Suppressor macrophage treated with lipopolysaccharide for 4 hours (primary cell): ENCODE results near the gene ZDHHC14.
"Not testable (repeated sequence)": the region's sequence is repeated elsewhere in the genome, so short reads cannot be mapped to it uniquely, and the experiment has no call there.

ENCODE experiments used
- DNase-seq: peaks from one replicate; pipeline ENCODE4 v3.0.0-alpha.2; 2020

The ZDHHC14 gene

GRCh38 chr6:157381631-157382621 is 936 bp downstream of the ZDHHC14 start:
- DNase-seq: peak; percentile 56

- no peak for DNase-seq
Measured at GRCh38 chr6:157382821-157383220, 1.8 kb downstream of the ZDHHC14 start.

GRCh38 chr6:157383471-157383870 is 2.5 kb downstream of the ZDHHC14 start:
- no peak for DNase-seq

GRCh38 chr6:157384962-157385361 is 4.0 kb downstream of the ZDHHC14 start:
- not testable (repeated sequence) for DNase-seq

- no peak for DNase-seq
Measured at GRCh38 chr6:157385482-157385881, 4.5 kb downstream of the ZDHHC14 start.

- DNase-seq: no peak
Measured at GRCh38 chr6:157386023-157386422, 5.0 kb downstream of the ZDHHC14 start.

- DNase-seq: no peak
Measured at GRCh38 chr6:157386454-157386853, 5.5 kb downstream of the ZDHHC14 start.

- DNase-seq: no peak
Measured at GRCh38 chr6:157388924-157389323, 7.9 kb downstream of the ZDHHC14 start.

GRCh38 chr6:157390273-157391060 is 9.5 kb downstream of the ZDHHC14 start:
- DNase-seq: no peak

GRCh38 chr6:157392927-157393668 is 12.1 kb downstream of the ZDHHC14 start:
- DNase-seq: no peak

- peak; percentile 54 for DNase-seq
Measured at GRCh38 chr6:157393669-157394327, 12.8 kb downstream of the ZDHHC14 start.

- DNase-seq: not testable (repeated sequence)
Measured at GRCh38 chr6:157395199-157395598, 14.2 kb downstream of the ZDHHC14 start.

- DNase-seq: no peak
Measured at GRCh38 chr6:157396026-157396425, 15.0 kb downstream of the ZDHHC14 start.

- DNase-seq: no peak
Measured at GRCh38 chr6:157397660-157398059, 16.7 kb downstream of the ZDHHC14 start.

GRCh38 chr6:157398151-157398550 is 17.2 kb downstream of the ZDHHC14 start:
- DNase-seq: no peak

- DNase-seq: no peak
Measured at GRCh38 chr6:157400676-157401075, 19.7 kb downstream of the ZDHHC14 start.

- DNase-seq: no peak
Measured at GRCh38 chr6:157401734-157402338, 20.8 kb downstream of the ZDHHC14 start.

- DNase-seq: no peak
Measured at GRCh38 chr6:157402996-157403685, 22.2 kb downstream of the ZDHHC14 start.

GRCh38 chr6:157403686-157404051 is 22.7 kb downstream of the ZDHHC14 start:
- no peak for DNase-seq

- DNase-seq: no peak
Measured at GRCh38 chr6:157405986-157406385, 25.0 kb downstream of the ZDHHC14 start.

GRCh38 chr6:157406661-157407060 is 25.7 kb downstream of the ZDHHC14 start:
- peak; percentile 16 for DNase-seq
